Occipital lobe (tissue), 2 donors: ENCODE results near the gene PXN. TPM values are rescaled to one million over a fixed set of nuclear protein-coding genes. Genes with fewer than 3 reads are reported as not detected.
"Not testable (repeated sequence)": the region's sequence is repeated elsewhere in the genome, so short reads cannot be mapped to it uniquely, and the experiment has no call there.

Experiments used
- DNase-seq: peaks from one replicate; lab custom pipeline; 2025; lab: John Stamatoyannopoulos, UW
- total RNA-seq: library from RNA; depleted of rRNA; stranded (reverse); fragments of >200 nt; gene quantifications from one replicate; pipeline ENCODE4 v1.2.3, GENCODE V29; 2014

PXN gene
- total RNA-seq, 1 donor from 2014 or later: 2.8 TPM

DNA sequence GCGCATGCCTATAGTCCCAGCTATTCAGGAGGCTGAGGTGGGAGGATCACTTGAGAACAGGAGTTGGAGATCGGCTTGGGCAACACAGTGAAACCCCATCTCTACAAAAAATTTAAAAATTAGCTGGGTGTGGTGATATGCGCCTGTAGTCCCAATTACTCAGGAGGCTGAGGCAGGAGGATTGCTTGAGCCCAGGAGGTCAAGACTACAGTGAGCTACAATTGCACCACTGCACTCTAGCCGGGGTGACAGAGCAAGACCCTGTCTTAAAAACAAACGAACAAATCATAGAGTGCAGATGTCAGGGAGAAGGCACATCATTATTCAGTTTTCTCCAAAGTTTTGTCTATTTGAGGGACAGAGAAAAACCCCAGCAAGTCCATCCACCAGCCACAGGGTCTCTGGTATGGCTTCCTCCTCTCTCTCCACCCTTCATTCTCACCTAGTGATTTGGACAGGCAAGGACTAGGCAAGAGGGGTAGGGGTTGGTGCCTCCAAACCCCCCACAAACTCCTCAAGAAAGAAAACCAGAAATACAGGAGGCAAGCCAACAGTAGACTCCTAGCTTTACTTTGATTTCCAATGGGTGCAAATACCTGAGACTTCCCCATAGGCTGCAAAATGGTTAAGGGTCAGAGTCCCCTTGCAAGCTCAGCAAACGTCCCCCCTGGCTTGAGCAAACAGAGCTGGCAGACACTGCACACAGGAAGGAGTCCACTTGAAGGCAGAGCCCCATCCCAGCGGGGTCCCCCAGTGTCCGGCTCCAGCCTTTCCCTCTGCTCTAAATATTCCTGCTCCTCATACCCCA lies 38.1 kb downstream of the PXN start:
- DNase-seq: no peak

DNA sequence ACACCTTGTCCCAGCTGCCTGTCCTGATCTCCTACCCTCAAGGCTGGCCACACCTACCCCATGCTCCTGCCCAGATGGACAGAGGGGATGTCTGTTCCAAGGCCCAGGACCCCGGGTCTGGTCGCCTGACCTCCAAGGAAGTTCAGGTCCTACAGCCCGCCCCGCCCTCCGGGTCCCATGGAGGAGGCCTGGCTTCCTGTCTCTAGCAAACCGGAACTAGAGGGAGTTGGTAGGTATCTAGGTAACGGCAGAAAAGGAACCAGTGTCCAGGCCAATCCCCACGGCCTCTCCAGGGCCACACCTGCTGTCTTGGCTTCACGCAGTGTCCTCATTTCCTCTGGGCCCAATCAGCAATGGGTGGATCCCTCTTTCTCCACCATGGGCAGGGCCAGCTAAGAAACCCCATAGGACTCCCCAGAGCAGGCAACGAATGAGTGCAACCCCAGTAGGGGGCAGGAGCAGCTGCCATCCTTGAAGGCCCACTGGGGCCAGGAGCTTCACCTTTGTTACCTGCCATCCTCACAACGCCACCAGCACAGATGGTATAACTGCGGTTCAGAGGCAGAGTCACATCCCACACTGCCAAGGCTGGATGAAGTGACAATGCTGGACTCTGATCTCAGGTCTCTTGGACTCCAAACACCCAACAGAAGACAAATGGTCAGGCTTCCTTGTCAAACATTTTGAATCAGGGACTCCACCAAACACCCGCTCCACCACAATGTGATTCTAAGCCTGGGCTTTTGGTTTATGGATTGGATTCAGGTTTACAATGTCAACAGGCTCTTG lies 39.5 kb downstream of the PXN start:
- no peak for DNase-seq

DNA sequence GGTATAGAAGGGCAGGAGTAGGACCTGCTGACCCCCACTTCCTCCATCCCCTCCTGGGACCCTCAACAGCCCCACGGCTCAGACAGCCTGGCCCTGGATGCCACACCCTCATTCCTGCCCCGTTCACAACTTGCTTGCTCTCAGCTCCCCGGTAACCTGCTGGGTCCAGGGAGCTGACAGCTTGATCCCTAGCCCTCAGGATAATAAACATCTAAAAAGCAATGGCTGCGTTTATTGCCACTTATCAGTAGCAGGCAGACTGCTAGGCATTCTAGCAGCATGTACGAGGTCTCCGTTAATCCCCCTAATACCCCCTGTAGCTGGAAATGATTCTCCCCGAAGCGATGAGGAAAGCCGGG lies 40.4 kb downstream of the PXN start:
- DNase-seq: no peak

DNA sequence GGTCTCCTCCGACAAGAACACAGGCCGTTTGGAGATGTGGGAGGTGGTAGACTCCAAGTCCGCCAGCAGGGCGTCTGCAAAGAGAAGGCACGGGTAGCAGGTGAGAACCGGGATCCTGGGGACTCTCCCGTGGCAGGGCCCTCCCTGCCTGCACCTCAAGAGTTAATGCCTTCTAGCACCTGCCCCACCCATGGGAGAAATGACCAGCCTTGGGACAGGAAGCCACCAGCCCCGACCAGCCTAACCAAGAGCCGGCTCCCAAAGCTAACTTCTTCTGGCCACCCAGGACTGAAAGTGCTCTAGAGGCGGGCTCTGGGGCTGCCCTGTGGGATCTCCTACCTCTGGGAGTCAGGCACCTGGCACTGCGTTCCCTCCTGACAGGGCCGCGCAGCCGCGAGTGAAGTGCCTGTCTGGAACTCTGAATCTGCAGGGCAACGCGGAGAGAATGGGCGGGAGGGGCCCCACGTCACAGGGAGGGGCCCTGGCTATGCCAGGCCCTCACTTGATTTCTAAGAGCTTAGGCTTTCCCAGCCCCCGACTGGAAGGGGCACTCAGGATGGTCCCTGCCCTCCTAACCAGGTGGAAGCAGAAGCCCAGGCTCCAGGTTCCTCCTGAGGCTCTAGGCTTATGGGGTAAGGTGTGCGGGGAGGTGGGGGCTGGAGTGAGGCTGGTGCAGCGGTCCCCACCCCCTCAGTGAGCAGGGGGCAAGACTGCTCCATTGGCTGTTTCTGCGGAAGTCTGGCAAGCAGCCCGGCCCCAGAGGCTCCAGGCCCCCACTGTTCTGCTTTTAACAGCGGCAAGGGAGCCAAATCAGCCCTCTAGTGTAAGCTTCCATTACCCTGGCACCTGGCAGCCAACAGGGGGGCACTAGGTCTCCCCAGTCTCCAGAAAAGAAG lies 41.0 kb downstream of the PXN start:
- DNase-seq: no peak

DNA sequence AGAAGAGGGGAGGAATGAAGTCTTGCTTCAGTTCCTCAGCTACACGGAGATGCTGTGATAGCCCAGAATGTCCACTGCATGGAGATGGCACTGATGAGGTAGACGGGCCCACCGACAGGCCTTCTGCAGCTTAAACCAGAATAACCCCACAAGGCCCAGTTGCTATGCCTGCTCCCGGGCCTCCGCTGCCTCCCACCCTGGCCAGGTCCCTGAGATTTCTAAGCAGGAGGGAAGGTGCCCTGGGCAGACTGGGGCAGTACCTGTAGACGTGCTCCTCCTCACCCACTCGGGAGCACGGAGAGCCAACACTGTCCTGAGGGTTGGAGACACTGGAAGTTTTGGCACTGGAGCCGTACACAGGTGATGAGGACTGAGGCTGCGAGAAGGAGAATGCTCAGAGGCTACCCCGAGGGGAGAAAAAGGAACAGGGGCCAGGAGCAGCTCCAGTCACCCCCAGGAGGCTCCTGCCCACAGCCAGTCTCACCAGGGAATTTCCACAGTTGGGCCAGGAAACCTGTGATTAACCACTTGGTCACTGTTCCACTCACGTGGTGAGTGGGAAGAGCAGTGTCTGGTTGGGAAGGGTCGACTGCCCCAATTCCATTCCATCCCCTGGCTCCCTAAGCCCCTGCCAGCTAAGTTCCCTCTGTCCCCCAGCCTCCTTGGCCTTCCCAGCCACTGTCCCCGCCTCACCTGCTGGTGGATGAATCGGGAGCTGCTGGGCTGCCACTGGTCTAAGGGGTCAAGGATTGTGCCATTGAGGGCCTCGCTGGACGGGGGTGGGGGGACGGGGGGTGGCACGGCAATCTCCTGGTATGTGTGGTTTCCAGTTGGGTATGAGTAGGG lies 41.8 kb downstream of the PXN start:
- no peak for DNase-seq

DNA sequence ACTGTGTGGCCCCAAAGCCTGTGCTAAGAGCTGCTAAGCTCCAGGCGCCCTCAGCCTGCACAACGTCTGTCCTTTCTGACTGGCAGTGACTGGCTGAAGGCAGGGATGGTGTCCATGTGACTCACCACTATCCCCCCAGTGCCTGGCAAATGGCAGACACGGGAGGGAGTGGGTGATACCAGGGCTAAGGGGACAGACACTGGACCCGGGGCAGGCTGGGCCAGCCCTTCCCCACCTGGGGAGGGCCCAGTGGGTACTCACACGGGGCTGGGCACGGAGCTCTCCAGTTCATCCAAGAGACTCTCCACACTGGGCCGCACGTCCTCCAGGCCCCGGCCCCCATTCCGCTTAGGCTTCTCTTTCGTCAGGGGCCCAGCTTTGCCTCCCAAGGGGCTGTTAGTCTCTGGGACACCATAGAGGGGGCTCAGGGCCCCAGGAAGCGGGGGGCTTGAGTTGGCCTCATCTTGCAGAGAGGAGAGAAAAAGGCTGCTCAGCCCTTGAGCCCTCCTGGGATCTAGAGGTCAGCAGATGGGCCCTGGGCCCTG lies 43.2 kb downstream of the PXN start:
- no peak for DNase-seq

DNA sequence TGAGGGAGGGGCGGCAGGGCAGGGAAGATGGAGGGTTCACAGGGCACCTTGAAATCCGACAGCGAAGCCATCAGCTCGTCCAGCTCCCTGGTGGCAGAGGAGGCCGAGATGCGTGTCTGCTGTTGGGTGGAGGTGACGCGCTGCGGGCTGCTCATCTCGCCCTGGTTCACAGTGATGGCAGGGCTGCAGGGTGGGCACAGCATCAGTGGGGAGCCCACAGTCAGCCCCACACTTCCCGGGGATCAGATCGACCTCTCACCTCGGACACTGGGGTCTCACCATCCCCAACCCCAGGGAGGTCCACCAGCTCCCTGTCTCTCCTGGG lies 44.0 kb downstream of the PXN start:
- DNase-seq: no peak

DNA sequence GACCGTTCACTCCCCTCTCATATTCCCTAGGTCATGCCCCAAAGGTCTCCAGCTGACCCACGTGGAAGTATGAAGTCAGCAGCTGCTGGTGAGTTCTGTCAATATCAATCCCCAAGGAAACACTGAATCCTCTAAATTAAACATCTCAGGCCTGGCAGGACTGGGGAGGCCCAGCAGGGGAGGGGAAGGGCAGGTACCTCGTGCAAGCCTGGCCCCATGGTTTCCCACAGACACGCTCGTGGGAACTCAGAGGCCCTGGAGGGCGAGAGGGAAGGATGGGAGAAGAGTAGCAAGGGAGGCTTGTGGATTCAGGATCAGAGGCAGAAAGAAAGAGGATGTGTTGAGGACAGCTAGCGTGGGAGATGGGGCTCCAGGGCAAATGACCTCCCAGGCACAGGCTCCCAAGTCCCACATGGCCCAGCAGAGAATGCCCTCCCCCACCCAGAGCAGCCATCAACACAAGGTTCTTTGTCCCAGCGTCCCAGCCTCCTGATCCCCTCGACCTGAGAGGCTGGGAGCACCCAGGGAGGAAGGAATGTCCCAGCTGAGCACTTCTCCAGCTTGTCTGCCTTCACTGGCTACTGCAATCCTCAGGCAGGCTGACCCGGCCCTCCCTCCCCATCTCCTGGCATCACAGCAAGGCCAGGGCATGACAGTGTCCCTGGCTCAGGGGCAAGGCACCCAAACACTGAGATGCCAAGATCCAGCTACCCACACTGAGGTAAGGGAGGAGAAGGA lies 44.5 kb downstream of the PXN start:
- no peak for DNase-seq

DNA sequence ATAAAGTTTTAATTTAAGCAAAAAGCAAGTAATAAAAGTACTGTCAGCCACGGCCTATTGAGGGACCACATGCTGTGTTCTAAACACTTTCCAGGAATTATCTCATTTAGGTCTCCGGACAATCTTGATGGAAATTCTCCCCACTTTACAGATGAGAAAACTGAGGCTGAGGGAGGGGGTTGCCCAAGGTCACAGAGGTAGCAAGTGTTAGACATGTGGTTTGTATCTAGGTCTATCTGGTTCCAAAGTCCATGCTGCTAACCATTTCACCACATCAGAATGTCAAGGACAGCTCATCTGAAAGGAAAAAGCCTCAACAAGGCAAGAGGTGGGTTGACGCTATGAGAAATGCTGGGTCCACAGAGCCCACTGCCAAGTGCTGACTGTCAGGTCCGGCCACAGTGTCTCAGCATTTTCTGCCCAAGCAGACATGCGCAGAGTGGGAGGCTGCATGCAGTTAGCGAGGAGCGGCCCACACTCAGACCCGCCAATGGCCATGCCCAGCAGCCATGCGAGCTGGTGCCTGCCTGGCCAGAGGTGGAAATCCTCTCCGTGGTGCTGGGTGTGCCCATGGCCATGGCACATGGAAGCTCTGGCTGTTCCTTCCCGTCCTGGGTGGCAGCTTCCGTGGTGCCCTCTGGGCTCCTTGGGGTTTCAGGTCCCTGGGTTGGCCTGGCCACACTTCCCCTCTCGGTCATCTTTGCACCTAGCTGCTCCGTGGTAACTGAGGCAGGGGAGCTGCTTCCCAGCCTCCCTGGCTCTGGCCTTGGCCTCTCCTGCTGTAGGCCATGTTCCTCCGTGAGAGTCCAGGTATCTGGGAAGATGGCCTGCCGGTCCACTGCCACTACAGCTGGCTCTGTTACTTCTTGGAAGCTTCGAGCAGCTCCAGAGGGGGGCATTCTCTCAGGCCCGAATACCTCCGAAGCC lies 46.6 kb downstream of the PXN start:
- no peak for DNase-seq

DNA sequence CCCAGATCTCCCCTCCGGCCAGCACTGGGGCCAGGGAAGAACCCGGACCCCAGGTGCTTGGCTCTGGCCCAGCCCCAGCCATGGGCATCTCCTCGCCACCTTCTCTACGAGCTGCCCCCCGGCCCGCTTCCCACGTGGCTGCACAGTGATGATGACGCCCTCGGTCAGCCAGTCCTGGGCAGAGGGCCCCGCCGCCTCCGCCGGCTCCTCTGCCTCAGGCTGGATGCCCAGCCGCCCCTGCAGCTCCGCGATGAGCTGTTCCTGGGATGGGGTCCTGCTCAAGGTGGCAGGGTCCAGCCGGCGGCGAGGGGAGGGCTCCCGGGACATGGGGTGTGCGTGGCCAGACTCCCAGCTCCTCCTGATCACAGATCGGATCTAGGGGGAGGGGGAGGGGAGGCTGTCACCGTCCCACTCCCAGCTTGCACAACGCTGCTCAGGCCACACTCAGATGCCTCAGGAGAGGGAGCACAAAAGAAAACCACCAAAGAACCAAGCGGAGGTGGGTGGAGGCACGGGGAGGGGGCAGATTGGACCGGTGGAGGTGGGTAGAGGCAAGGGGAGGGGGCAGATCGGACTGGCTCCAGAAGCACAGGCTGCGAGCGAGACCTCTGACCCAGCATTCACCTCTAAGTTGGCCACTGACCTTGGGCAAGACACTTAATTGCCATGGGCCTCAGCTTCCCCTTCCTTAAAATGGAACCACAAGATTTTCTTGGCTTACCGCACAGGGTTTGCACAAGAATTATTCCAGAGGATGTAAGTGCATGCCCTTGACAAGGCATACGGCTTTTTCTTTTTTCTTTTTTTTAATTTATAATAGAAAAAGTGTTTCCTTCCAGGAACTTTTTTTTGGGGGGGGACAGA lies 48.6 kb downstream of the PXN start:
- DNase-seq: no peak

DNA sequence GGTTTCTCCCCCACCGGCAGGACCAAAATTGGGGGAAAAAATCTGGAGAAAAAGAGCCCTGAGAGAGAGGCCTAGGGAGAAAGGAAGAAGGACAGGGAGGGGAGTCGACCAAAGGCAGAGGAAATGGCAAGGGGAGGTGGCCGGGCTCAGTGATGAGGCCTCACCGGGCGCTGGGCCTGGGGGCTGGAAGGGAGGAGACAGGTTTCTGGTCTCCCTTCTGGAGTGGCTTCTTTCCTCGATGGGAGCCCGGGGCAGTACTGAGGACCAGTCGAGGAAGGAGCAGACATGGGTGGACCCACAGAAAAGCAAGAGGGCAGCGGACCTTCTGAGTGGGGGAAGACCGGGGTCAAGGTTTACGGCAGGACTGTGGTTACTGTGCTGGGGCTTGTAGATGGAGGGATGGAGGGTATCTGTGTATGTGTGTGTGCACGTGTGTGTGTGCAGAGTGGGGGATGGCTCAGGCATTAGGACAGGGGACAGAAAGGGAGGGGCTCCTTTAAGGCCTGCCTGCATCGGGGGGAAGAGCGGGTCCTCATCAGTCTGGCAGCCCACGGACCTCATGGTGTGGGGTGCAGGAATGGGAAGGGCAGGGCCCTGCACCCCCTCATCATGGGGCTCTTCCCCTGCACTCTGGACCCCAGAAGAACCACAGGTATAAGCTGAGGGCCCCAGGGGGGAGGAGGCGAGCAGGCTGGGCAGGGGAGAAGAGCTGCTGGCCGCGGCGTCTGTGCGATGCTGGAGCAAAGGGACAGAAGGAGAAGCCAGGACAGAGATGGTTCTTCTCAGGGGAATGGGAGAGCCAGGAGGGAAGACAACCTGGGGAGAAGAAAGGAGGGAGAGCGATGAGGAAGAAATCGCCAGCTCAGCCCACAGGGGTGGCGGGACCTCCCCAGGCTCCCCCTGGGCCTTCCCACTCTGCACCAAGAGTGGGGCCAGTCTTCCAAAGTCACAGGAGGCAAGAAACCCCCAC lies 49.5 kb downstream of the PXN start:
- no peak for DNase-seq

DNA sequence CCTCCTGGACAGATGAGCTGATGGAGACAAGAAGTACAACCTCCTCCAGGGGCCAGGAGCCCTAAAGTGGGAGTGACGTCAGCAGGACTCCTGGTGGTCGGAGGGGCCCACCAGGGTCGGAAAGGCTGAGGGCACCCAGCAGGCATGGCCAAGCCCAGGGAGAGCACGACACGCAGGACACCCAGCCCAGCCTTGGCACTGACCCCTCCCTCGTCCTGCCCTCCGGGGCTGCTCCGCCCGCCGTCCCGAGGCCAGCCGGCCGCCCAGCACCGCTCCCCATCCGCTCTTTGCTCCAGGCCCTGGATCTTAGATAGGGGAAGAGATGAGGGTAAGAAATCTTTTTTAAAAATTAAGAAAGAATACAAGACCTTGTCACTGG lies 50.2 kb downstream of the PXN start:
- DNase-seq: no peak

DNA sequence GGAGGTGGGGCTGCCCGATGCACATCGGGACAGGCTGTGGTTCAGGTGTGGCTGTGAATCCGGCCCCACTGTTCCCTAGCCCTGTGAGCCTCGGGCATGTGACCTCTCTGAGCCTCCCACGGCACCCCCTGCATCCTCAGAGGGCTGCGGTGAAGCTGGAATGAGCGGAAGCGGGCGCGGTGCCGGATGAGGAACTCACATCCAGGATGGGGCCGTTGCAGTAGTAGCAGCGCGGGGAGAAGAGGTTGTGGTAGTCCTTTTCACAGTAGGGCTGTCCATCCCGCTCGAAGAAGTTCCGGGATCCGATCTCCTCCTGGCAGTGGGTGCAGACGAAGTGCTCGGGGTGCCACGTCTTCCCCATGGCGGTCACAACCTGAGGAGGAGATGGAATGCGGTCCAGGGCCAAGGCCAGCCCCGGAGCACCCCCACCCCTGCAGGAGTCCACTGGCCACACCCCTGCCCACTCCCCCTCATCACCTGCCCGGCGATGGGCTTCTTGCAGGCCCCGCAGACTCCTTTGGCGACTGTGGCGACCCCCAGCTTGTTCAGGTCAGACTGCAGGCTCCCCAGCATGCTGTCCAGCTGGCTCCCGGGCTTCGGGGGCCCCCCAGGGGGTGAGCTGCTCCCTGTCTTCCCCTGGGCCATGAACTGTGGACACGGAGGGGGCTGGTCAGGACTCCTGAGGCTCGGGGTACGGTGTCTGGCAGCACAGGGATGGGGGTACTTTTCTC lies 50.7 kb downstream of the PXN start:
- DNase-seq: no peak

DNA sequence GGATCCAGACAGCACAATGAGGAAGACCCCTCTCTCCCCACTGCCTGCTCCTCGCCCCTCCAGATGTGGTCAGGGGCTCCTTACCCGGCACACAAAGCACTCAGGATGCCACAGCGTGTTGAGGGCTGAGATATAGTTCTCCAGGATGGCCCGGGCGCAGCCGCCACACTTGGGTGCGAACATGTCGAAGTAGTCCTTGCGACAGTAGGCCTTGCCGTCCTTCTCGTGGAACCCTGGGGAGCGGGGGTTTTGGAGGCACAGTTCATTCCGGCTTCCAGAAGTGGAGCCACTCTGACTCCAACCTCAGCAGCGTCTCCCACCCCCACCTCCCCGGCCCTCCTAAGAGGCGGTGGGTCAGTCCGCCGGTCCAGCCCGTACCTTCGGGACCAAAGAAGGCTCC lies 51.8 kb downstream of the PXN start:
- DNase-seq: no peak

DNA sequence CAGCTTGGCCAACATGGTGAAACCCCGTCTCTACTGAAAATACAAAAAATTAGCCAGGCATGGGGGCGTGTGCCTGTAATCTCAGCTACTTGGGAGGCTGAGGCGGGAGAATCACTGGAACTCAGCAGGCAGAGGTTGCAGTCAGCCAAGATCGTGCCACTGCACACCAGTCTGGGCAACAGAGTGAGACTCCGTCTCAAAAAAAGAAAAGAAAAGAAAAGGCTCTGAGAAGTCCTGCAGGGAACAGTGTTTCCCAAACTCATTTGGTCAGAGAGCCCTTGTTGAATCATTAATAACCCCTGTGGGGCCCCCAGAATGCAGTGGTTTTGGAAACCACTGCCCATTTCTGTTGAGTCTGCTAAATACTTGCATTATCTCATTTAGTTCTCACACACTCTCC lies 52.3 kb downstream of the PXN start:
- DNase-seq: not testable (repeated sequence)

DNA sequence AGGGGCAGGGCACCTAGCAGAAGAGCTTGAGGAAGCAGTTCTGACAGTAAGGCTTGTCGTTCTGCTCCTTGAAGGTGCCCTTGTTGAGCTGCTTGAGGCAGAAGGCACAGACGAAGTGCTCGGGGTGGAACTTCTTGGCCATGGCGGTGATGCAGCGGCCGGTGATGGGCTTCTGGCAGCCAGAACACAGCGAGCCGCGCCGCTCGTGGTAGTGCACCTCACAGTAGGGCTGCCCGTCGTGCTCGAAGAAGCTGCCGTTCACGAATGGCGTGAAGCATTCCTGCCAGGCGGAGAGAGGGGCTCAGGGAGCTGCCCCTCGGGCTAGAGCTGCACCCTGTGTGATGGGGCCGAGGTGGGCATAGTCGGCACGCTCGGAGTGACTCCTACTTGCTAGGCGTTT lies 53.2 kb downstream of the PXN start:
- DNase-seq: no peak
